B cell (primary cell): ENCODE results near the gene KRT74.

ENCODE experiments used
- CTCF ChIP-seq: fragments of 200-600 bp; IDR thresholded peaks from one replicate; pipeline ENCODE4 v1.8.0; 2022; ENCODE audit warnings: antibody characterized with exemption, mild to moderate bottlenecking
- EZH2 ChIP-seq: IDR thresholded peaks from 2 replicates; pipeline ENCODE4 v1.6.1; 2012; ENCODE audit warnings: borderline replicate concordance, low read depth, mild to moderate bottlenecking, moderate library complexity, low read length; ENCODE audit not compliant: insufficient read depth, poor library complexity, severe bottlenecking

GRCh38 chr12:52519387-52519703 is 54.3 kb downstream of the KRT74 start:
- no peak for TF ChIP-seq CTCF
- TF ChIP-seq EZH2: no peak
